Measurements from ENCODE around the gene MYO1F. TPM values are rescaled to one million over a fixed set of nuclear protein-coding genes. Genes with fewer than 3 reads are reported as not detected.

MYO1F gene
- polyA plus RNA-seq, 1 donor (not counting 4 experiments of a cell fraction or from before 2014, with no cell fraction given) = 0.14 TPM

GRCh38 chr19:8536282-8536681 lies 41.0 kb downstream of the MYO1F start:
- Histone ChIP-seq H3K36me3 (ENCODE audit: control insufficient read depth in 2 of 2, extremely low read depth in 1 of 2, insufficient read depth in 2 of 2, low read length in 2 of 2) (no peaks in the 10 kb centered on the region), H3K4me1 (ENCODE audit: control insufficient read depth, extremely low read depth, insufficient read depth, low read length) (no peaks in the 10 kb centered on the region), H3K27ac (ENCODE audit: control insufficient read depth, insufficient read depth, low read length) (no peak overlapping the region), H2AFZ (ENCODE audit: control insufficient read depth, low read length) (no peak overlapping the region), H3K9me1 (ENCODE audit: control insufficient read depth, extremely low read depth, insufficient read depth, low read length) (no peaks in the 10 kb centered on the region), H3K9me3 (ENCODE audit: control insufficient read depth, low read depth, low read length) (no peaks in the 10 kb centered on the region), H3K9ac (ENCODE audit: control insufficient read depth, extremely low read depth, insufficient read depth, low read length) (no peak overlapping the region), H3K4me2 (ENCODE audit: control insufficient read depth, extremely low read depth, insufficient read depth, low read depth, low read length) (no peak overlapping the region), H4K20me1 (ENCODE audit: control insufficient read depth, extremely low read depth, insufficient read depth, low read length) (no peaks in the 10 kb centered on the region), H3K27me3 (ENCODE audit: control insufficient read depth, extremely low read depth, insufficient read depth, low read length) (no peaks in the 10 kb centered on the region), H3K4me3 (ENCODE audit: control insufficient read depth in 2 of 3, extremely low read depth in 1 of 3, insufficient read depth in 2 of 3, low read depth in 1 of 3, low read length in 3 of 3) (no peak overlapping the region), H3K79me2 (ENCODE audit: control insufficient read depth, insufficient read depth, low read length) (no peaks in the 10 kb centered on the region)
- DNase-seq (ENCODE audit: low read depth, low spot score) (no peak), FAIRE-seq (no peak)
- dilution Hi-C loops (cut with MboI; ENCODE audit: extremely low pct_ligation_motif_present, low sequenced_read_pairs) = no loop called here
- TF ChIP-seq EZH2 (IDR thresholded peaks at IDR 0.05; ENCODE audit: low read length) (no peak), CTCF (optimal IDR thresholded peaks at IDR 0.05 in 1 of 3, IDR thresholded peaks at IDR 0.05 in 1 of 3, conservative IDR thresholded peaks at IDR 0.05 in 1 of 3; ENCODE audit: extremely low read depth in 1 of 3, insufficient read depth in 2 of 3, low read length in 3 of 3) (no peak)

- Histone ChIP-seq H3K4me1 (ENCODE audit: control insufficient read depth, extremely low read depth, insufficient read depth, low read length) (no peaks in the 10 kb centered on the region), H3K36me3 (ENCODE audit: control insufficient read depth in 2 of 2, extremely low read depth in 1 of 2, insufficient read depth in 2 of 2, low read length in 2 of 2) (no peaks in the 10 kb centered on the region), H3K27me3 (ENCODE audit: control insufficient read depth, extremely low read depth, insufficient read depth, low read length) (no peaks in the 10 kb centered on the region), H4K20me1 (ENCODE audit: control insufficient read depth, extremely low read depth, insufficient read depth, low read length) (no peaks in the 10 kb centered on the region), H3K9me1 (ENCODE audit: control insufficient read depth, extremely low read depth, insufficient read depth, low read length) (no peaks in the 10 kb centered on the region), H3K9ac (ENCODE audit: control insufficient read depth, extremely low read depth, insufficient read depth, low read length) (no peak overlapping the region), H3K4me2 (ENCODE audit: control insufficient read depth, extremely low read depth, insufficient read depth, low read depth, low read length) (no peak overlapping the region), H3K9me3 (ENCODE audit: control insufficient read depth, low read depth, low read length) (no peaks in the 10 kb centered on the region), H3K79me2 (ENCODE audit: control insufficient read depth, insufficient read depth, low read length) (no peaks in the 10 kb centered on the region), H2AFZ (ENCODE audit: control insufficient read depth, low read length) (no peak overlapping the region), H3K27ac (ENCODE audit: control insufficient read depth, insufficient read depth, low read length) (no peak overlapping the region), H3K4me3 (ENCODE audit: control insufficient read depth in 2 of 3, extremely low read depth in 1 of 3, insufficient read depth in 2 of 3, low read depth in 1 of 3, low read length in 3 of 3) (no peak overlapping the region)
- dilution Hi-C loops (cut with MboI; ENCODE audit: extremely low pct_ligation_motif_present, low sequenced_read_pairs) = no loop called here
- TF ChIP-seq EZH2 (IDR thresholded peaks at IDR 0.05; ENCODE audit: low read length) = no peak
- no peak for TF ChIP-seq CTCF (optimal IDR thresholded peaks at IDR 0.05 in 1 of 3, IDR thresholded peaks at IDR 0.05 in 1 of 3, conservative IDR thresholded peaks at IDR 0.05 in 1 of 3; ENCODE audit: extremely low read depth in 1 of 3, insufficient read depth in 2 of 3, low read length in 3 of 3)
- DNase-seq (ENCODE audit: low read depth, low spot score) (no peak), FAIRE-seq (no peak)
Measured at GRCh38 chr19:8532225-8532624, 45.0 kb downstream of the MYO1F start.
